Activated T-helper 17 cell treated with anti-CD3 and anti-CD28 coated beads, Interleukin-2, amount 50 U/mL, for 72 hours (primary cell): ENCODE data around the gene CACNG3. TPM values are rescaled to one million over a fixed set of nuclear protein-coding genes. Genes with fewer than 3 reads are reported as not detected.
"Not testable (repeated sequence)": the region's sequence is repeated elsewhere in the genome, so short reads cannot be mapped to it uniquely, and the experiment has no call there.

Source experiments
- ATAC-seq: fragments of 150-1000 bp; cut with Tn5 transposase; replicated peaks from 2 replicates; pipeline ENCODE4 v1.10.0; 2021; ENCODE audit warnings: mild to moderate bottlenecking, moderate library complexity
- H3K27ac Mint-ChIP-seq: one replicate; pipeline ENCODE4 v1.8.0; 2022; ENCODE audit warnings: mixed read lengths
- H3K27me3 Mint-ChIP-seq: one replicate; pipeline ENCODE4 v1.8.0; 2022; ENCODE audit warnings: mixed read lengths
- H3K36me3 Mint-ChIP-seq: one replicate; pipeline ENCODE4 v1.8.0; 2022; ENCODE audit warnings: low read depth, mild to moderate bottlenecking, mixed read lengths
- H3K4me1 Mint-ChIP-seq: one replicate; pipeline ENCODE4 v1.8.0; 2022; ENCODE audit warnings: mixed read lengths
- H3K4me3 Mint-ChIP-seq: one replicate; pipeline ENCODE4 v1.8.0; 2022; ENCODE audit warnings: mild to moderate bottlenecking, mixed read lengths
- H3K9me3 Mint-ChIP-seq: one replicate; pipeline ENCODE4 v1.8.0; 2022; ENCODE audit warnings: mixed read lengths
- total RNA-seq, 2 donors: library from RNA; stranded (reverse); gene quantifications; one replicate each; pipeline ENCODE4 v1.2.3, GENCODE V29; 2022

The CACNG3 gene
- total RNA-seq, 2 donors from 2014 or later: not detected

DNA sequence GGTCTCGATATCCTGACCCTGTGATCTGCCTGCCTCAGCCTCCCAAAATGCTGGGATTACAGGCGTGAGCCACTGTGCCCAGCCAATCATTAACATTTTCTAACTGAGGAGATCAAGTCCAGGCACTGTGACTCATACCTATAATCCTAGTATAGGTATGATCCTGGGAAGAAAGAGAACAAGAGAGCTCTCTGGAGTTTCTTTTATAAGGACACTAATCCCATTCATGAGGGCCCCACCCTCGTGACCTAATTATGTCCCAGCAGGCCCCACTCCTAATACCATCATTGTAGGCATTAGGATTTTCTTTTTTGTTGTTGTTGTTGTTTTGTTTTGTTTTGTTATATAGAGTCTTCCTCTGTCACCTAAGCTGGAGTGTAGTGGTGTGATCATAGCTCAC, 80.4 kb downstream of the CACNG3 start:
- H3K27me3 Mint-ChIP-seq: peaks cover 5% of the 10 kb centered on the region

DNA sequence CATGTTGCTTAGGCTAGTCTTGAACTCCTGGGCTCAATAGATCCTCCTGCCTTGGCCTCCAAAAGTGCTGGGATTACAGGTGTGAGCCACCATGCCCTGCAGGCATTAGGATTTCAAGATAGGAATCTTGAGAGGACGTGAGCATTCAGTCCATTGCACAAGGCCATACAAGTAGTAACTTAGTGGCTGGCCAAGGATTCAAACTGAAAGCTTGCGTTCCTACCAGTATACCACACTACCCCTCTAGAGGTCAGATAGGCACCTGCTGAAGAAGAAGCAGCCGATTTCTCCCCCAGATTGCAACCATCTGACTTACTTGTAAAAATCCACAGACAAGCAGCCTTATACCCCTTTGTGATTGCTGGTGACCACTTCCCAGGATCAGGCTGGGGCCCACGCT, 80.9 kb downstream of the CACNG3 start:
- no peak for ATAC-seq
- H3K27me3 Mint-ChIP-seq: peaks cover 5% of the 10 kb centered on the region
- H3K4me3 Mint-ChIP-seq: no peak overlapping the region
- no peaks in the 10 kb centered on the region for H3K36me3 Mint-ChIP-seq
- no peaks in the 10 kb centered on the region for H3K9me3 Mint-ChIP-seq
- no peak overlapping the region for H3K27ac Mint-ChIP-seq
- no peaks in the 10 kb centered on the region for H3K4me1 Mint-ChIP-seq

More for the DNA sequence above, 80.4 kb downstream of the CACNG3 start:
- Mint-ChIP-seq H3K9me3 (no peaks in the 10 kb centered on the region), H3K36me3 (no peaks in the 10 kb centered on the region), H3K4me3 (no peak overlapping the region), H3K27ac (no peak overlapping the region), H3K4me1 (no peaks in the 10 kb centered on the region)
- no peak for ATAC-seq

DNA sequence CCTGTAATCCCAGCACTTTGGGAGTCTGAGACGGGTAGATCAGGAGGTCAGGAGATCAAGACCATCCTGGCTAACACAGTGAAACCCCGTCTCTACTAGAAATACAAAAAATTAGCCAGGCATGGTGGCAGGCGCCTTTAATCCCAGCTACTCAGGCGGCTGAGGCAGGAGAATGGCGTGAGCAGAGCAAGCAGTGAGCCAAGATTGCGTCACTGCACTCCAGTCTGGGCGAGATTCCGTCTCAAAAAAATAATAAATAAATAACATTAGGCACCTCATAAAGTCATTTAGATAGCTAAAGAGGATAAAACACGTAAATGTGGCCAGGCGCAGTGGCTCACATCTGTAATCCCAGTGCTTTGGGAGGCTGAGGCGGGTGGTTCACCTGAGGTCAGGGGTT, 87.7 kb downstream of the CACNG3 start:
- H3K4me3 Mint-ChIP-seq, H3K36me3 Mint-ChIP-seq, H3K4me1 Mint-ChIP-seq, H3K27ac Mint-ChIP-seq, H3K9me3 Mint-ChIP-seq, ATAC-seq: not testable (repeated sequence)
- H3K27me3 Mint-ChIP-seq: peaks cover 13% of the 10 kb centered on the region

DNA sequence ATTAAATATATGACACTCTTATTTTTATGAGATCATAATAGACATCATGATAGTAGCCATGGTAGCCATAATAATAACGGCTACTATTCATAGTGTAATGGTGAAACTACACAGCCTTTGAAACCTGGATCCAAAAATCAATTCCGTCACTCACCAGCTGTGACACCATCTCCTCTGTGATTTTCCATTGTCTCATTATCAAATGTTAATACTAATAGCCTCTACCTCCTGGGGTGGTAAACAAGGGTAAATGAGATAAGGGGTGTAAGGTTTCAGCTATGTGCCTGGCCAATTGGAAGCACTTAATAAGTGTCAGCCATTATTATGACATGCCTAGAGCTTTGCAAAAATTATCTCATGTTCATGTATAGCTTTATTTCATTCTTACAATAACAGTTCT, 88.6 kb downstream of the CACNG3 start:
- Mint-ChIP-seq H3K4me1 (peaks cover 4% of the 10 kb centered on the region), H3K27ac (no peak overlapping the region), H3K9me3 (no peaks in the 10 kb centered on the region), H3K4me3 (no peak overlapping the region), H3K36me3 (no peaks in the 10 kb centered on the region), H3K27me3 (peaks cover 19% of the 10 kb centered on the region)
- ATAC-seq: no peak

DNA sequence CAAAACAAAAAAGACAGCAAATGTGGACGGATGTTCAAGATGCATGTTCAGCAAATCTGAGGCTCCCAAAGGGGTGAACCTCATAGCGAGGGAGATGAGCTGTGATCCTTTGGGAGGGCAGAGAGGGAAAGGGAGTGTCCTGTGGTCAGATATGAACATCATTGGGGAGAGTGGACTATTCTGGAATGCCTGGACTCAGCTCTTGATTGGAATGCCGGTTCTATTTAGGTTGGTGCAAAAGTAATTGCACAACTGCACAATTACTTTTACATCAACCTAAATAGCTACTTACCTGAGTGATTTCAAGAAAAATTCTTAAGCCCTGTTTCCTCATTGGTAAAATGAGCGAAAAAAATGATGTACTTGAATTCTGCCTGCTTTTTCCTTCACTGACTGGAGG, 89.6 kb downstream of the CACNG3 start:
- no peak for ATAC-seq
- Mint-ChIP-seq H3K9me3 (no peaks in the 10 kb centered on the region), H3K27me3 (peaks cover 17% of the 10 kb centered on the region), H3K4me1 (peaks cover 4% of the 10 kb centered on the region), H3K4me3 (no peak overlapping the region), H3K27ac (no peak overlapping the region), H3K36me3 (no peaks in the 10 kb centered on the region)

DNA sequence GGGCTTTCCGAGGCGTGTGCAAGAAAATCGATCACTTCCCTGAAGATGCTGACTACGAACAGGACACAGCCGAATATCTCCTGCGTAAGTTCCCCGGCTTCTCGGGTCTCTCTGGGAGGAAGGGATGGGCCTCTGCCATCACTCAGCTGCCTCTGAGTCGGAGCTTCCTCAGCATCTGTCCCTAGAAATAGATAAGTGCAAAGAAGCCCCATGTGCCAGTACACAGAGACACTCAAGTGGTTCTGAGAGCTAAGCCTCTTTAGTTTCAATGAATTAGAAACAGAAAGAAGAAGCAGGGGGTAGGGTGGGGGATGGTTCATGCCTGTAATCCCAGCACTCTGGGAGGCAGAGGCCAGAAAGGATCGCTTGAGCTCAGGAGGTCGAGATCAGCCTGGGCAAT, 90.6 kb downstream of the CACNG3 start:
- ATAC-seq: no peak
- no peak overlapping the region for H3K4me3 Mint-ChIP-seq
- no peak overlapping the region for H3K27ac Mint-ChIP-seq
- peaks cover 14% of the 10 kb centered on the region for H3K27me3 Mint-ChIP-seq
- no peaks in the 10 kb centered on the region for H3K36me3 Mint-ChIP-seq
- peaks cover 8% of the 10 kb centered on the region for H3K4me1 Mint-ChIP-seq
- no peaks in the 10 kb centered on the region for H3K9me3 Mint-ChIP-seq

DNA sequence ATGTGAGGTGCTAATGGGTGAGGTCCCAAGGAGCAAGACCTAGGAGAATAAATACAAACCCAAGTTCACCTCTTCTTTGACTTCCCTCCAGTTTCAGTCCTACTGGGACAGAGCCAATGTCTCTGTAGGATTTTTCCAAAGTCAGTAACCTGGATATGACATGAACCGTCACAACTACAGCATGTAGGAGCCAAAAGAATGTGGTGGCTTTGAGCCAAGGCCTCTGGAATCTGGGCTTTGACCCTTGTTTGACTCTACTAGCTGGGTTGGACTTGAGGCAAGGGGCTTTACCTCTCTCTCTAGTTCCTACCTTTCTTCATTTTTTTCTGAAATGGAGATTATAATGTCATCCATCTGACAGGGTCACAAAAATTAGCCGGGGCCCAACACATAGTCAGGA, 91.4 kb downstream of the CACNG3 start:
- Mint-ChIP-seq H3K9me3 (no peaks in the 10 kb centered on the region), H3K4me1 (peaks cover 8% of the 10 kb centered on the region), H3K4me3 (no peak overlapping the region), H3K36me3 (no peaks in the 10 kb centered on the region), H3K27me3 (peaks cover 14% of the 10 kb centered on the region), H3K27ac (no peak overlapping the region)
- ATAC-seq: no peak

DNA sequence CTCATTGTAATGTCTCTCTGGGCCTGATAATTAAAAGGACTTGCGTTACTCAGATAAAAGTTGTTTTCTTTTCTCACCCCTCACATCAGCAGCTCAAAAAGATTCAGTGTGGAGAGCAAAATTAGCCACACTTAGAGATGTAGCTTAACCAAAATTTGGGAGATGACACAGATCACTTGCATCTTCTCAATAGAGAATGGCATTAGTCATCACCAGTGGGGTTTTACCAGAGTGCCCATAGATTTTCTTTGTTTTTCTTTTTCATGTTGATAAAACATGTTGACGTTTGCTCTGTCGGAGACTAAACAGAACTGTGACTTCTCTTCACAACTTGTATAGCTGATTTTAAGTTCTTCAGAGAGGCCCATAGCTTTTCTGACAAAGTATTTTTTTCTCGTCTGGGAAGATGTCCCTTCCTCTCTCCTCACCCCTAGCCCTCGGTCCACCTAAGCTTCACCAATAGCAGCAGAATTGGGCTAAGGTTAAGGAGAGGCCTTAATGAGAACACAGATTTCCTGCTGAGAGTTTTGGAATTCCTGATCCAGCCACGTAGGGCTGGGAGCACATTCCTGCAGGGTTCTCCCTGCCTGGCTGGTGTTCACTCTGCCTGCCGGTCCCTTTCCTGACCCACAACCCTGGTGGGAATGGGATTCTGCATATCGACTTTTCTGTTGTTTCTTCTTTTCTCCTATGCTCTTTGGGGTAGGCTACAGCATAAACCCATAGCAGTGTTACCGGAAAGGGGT, 92.6 kb downstream of the CACNG3 start:
- H3K9me3 Mint-ChIP-seq: no peaks in the 10 kb centered on the region
- H3K4me1 Mint-ChIP-seq: peaks cover 8% of the 10 kb centered on the region
- peaks cover 14% of the 10 kb centered on the region for H3K27me3 Mint-ChIP-seq
- H3K27ac Mint-ChIP-seq: no peak overlapping the region
- no peaks in the 10 kb centered on the region for H3K36me3 Mint-ChIP-seq
- no peak overlapping the region for H3K4me3 Mint-ChIP-seq
- peak; percentile 72 for ATAC-seq

DNA sequence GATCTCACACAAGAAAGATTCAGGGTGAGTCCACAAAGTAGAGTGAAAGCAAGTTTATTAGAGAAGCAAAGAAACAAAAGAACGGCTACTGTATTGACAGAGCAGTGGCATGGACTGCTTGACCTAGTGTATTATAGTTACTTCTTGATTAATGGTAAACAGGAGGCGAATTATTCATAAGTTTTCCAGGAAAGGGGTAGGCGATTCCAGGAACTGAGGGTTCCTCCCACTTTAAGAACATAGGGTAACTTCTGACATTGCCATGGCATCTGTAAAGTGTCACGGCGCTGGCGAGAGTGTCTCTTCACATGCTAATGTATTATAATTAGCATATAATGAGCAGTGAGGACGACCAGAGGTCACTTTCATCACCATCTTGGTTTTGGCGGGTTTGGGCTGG, 93.2 kb downstream of the CACNG3 start:
- peaks cover 8% of the 10 kb centered on the region for H3K4me1 Mint-ChIP-seq
- H3K36me3 Mint-ChIP-seq: no peaks in the 10 kb centered on the region
- peaks cover 17% of the 10 kb centered on the region for H3K27me3 Mint-ChIP-seq
- no peaks in the 10 kb centered on the region for H3K9me3 Mint-ChIP-seq
- H3K4me3 Mint-ChIP-seq: no peak overlapping the region
- ATAC-seq: no peak
- no peak overlapping the region for H3K27ac Mint-ChIP-seq

DNA sequence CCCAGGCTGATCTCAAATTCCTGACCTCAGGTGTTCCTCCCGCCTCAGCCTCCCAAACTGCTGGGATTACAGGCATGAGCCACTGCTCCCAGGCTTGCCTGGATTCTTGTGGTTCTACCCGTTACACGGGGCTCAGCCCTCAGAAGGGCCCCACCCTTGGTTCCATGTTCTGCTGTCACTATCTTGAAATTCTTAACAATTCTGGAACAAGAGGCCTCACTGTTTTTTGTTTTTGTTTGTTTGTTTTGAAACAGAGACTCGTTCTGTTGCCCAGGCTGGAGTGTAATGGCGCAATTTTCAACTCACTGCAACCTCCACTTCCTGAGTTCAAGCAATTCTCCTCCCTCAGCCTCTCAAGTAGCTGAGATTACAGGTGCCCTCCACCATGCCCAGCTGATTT, 96.6 kb downstream of the CACNG3 start:
- peaks cover 5% of the 10 kb centered on the region for H3K4me1 Mint-ChIP-seq
- ATAC-seq: no peak
- peaks cover 17% of the 10 kb centered on the region for H3K27me3 Mint-ChIP-seq
- no peak overlapping the region for H3K27ac Mint-ChIP-seq
- no peak overlapping the region for H3K4me3 Mint-ChIP-seq
- no peaks in the 10 kb centered on the region for H3K36me3 Mint-ChIP-seq
- H3K9me3 Mint-ChIP-seq: no peaks in the 10 kb centered on the region

DNA sequence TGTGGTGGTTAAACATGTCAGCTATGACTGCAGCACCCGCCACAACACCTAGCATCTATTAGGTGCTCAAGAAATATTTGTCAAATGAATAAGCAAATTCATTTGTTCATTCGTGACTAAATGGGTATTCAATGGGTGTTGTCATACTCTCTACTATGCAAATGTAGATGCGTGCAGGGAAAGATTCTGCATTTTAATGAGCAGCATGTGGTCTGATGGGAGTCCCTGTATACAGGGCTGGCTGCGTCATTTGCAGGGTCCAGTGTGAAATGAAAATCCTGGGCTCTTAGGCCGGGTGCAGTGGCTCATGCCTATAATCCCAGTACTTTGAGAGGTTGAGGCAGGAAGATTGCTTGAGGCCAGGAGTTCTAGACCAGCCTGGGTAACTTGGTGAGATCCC, 97.5 kb downstream of the CACNG3 start:
- Mint-ChIP-seq H3K4me1 (peaks cover 5% of the 10 kb centered on the region), H3K9me3 (no peaks in the 10 kb centered on the region), H3K27me3 (peaks cover 17% of the 10 kb centered on the region), H3K36me3 (no peaks in the 10 kb centered on the region), H3K27ac (no peak overlapping the region), H3K4me3 (no peak overlapping the region)
- ATAC-seq: no peak

DNA sequence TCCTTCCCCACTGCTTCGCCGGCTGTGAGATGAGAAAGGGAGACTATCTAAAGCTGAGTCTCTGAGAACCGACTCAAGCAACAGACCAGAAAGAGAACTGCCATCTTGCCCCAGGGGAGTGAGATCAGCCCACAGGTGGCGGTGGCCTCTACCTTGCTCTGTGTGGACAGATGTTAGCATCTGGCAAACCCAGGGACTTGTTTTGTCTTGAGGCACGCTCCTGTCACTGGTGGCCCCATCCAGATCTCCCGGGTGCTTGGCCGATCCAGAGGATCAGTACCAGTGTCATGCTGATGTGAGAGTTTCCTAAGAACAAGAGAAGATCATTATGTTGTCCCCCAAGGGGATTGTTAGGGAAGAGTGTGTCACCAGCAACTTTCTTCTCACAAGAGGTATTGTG, 101.4 kb downstream of the CACNG3 start:
- no peaks in the 10 kb centered on the region for H3K36me3 Mint-ChIP-seq
- H3K9me3 Mint-ChIP-seq: no peaks in the 10 kb centered on the region
- no peak overlapping the region for H3K4me3 Mint-ChIP-seq
- peaks cover 28% of the 10 kb centered on the region for H3K27me3 Mint-ChIP-seq
- ATAC-seq: no peak
- H3K27ac Mint-ChIP-seq: no peak overlapping the region
- H3K4me1 Mint-ChIP-seq: no peaks in the 10 kb centered on the region

DNA sequence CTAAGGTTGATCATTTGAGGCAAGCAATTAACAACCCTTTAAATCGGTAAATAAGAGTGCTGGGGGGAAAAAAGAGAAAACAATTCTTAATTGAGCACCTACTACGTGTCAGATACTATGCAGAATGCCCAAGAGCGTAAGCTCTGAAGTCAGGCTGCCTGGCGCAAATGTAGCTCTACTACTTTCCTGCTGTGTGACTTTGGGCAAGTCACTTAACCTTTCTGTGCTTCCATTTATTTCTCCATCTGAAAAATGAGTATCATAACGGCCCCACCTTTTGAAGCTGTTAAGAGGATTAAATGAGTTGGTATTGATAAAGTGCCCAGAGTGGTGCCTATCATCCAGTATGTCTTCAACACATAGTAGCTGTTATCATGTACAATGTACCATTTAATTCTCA, 102.0 kb downstream of the CACNG3 start:
- Mint-ChIP-seq H3K27me3 (peaks cover 29% of the 10 kb centered on the region), H3K27ac (no peak overlapping the region), H3K4me3 (no peak overlapping the region), H3K4me1 (no peaks in the 10 kb centered on the region), H3K36me3 (no peaks in the 10 kb centered on the region), H3K9me3 (no peaks in the 10 kb centered on the region)
- no peak for ATAC-seq

DNA sequence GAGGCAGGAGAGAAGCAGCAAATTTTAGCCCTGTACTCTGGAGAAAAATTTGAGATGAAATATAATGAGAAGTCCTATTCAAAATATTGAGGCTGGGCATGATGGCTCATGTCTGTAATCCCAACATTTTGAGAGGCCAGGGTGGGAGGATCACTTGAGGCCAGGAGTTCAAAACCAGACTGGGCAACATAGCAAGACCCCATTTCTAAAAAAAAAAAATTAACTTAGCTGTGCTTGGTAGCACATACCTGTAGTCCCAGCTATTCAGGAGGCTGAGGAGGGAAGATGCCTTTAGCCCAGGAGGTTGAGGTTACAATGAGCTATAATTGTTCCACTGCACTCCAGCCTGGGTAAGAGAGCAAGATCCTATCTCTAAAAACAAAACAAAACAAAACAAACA, 103.4 kb downstream of the CACNG3 start:
- H3K27me3 Mint-ChIP-seq: peaks cover 29% of the 10 kb centered on the region
- no peak overlapping the region for H3K4me3 Mint-ChIP-seq
- no peaks in the 10 kb centered on the region for H3K4me1 Mint-ChIP-seq
- no peak for ATAC-seq
- no peaks in the 10 kb centered on the region for H3K36me3 Mint-ChIP-seq
- H3K9me3 Mint-ChIP-seq: no peaks in the 10 kb centered on the region
- no peak overlapping the region for H3K27ac Mint-ChIP-seq

DNA sequence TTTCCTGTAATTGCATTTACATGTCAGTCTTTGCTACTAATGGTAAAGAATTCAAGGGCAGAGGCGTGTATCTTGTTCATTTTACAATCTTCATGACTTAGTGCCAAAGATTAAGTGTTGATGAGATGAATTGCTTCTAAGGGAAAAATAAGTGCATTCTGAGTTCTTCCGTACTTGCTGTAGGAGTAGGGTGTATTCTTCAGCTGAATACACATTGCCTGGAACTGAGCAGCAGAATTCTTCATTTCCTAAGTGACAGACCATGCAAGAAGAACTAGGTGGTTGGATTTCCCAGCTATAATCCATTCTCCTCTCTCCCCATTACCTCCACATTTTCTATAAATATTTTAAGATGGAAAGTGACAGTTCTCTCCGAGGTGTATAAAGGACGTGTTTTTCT, 104.8 kb downstream of the CACNG3 start:
- Mint-ChIP-seq H3K36me3 (no peaks in the 10 kb centered on the region), H3K27ac (no peak overlapping the region), H3K9me3 (no peaks in the 10 kb centered on the region), H3K27me3 (peaks cover 24% of the 10 kb centered on the region), H3K4me3 (no peak overlapping the region), H3K4me1 (no peaks in the 10 kb centered on the region)
- ATAC-seq: no peak

DNA sequence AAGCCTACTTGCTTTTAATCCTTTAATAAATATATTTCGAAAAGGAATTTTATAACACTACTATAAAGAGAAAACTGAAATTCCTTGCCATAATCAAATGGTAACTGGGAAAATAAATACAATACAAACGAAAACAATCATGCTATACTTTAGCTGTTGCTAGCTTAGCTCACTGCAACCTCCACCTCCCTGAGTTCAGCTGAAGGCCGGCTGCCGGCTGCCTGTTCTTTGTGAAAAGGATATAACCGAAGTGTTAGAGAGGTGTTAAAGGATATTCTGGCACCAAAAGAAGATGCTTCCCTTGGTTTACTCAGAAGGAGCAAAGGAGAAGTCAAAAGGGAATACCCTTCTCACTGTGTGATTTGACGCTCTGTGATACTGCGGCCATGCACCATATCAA, 108.5 kb downstream of the CACNG3 start:
- no peaks in the 10 kb centered on the region for H3K4me1 Mint-ChIP-seq
- no peaks in the 10 kb centered on the region for H3K9me3 Mint-ChIP-seq
- H3K27me3 Mint-ChIP-seq: peaks cover 33% of the 10 kb centered on the region
- no peaks in the 10 kb centered on the region for H3K36me3 Mint-ChIP-seq
- no peak overlapping the region for H3K4me3 Mint-ChIP-seq
- H3K27ac Mint-ChIP-seq: no peak overlapping the region
- no peak for ATAC-seq
